DOHH2 (cell line): ENCODE results near the gene ZNF22.

Experiments
- H3F3A ChIP-seq: fragments of 200-600 bp; sonication (generic), shearing (Covaris generic); 2 replicates; pipeline ENCODE4 v1.6.0; 2016; ENCODE audit warnings: antibody characterized with exemption, mild to moderate bottlenecking; ENCODE audit not compliant: control insufficient read depth, insufficient read depth
- H3K27ac ChIP-seq: fragments of 200-600 bp; sonication (generic); 2 replicates; pipeline ENCODE4 v1.5.1; 2014; ENCODE audit warnings: low read depth, mild to moderate bottlenecking, low read length, moderate library complexity
- H3K27me3 ChIP-seq: fragments of 200-600 bp; sonication (generic); 2 replicates; pipeline ENCODE4 v1.6.1; 2014; ENCODE audit warnings: mild to moderate bottlenecking, low read length, mixed read lengths; ENCODE audit not compliant: control insufficient read depth
- H3K36me3 ChIP-seq: fragments of 200-600 bp; sonication (generic); 2 replicates; pipeline ENCODE4 v1.6.1; 2014; ENCODE audit warnings: mild to moderate bottlenecking, low read length, moderate library complexity, mixed read lengths; ENCODE audit not compliant: control insufficient read depth
- H3K4me1 ChIP-seq: fragments of 200-600 bp; sonication (generic); 2 replicates; pipeline ENCODE4 v1.6.1; 2014; ENCODE audit warnings: mild to moderate bottlenecking, low read length, mixed read lengths; ENCODE audit not compliant: control insufficient read depth
- H3K4me2 ChIP-seq: fragments of 200-600 bp; sonication (generic); 2 replicates; pipeline ENCODE4 v1.6.0; 2014; ENCODE audit warnings: mild to moderate bottlenecking, low read length, moderate library complexity
- H3K4me3 ChIP-seq: fragments of 200-600 bp; sonication (generic); 2 replicates; pipeline ENCODE4 v1.5.1; 2014; ENCODE audit warnings: mild to moderate bottlenecking, low read length, mixed read lengths
- H3K79me2 ChIP-seq: fragments of 200-600 bp; sonication (generic); 2 replicates; pipeline ENCODE4 v1.6.1; 2014; ENCODE audit warnings: mild to moderate bottlenecking, low read length, mixed read lengths; ENCODE audit not compliant: control insufficient read depth
- H3K9me2 ChIP-seq: fragments of 200-600 bp; sonication (generic); replicated peaks from 2 replicates; pipeline ENCODE4 v1.6.1; 2014; ENCODE audit warnings: mild to moderate bottlenecking, low read length, mixed read lengths; ENCODE audit not compliant: control insufficient read depth
- H3K9me3 ChIP-seq: fragments of 200-600 bp; sonication (generic); 2 replicates; pipeline ENCODE4 v1.6.1; 2014; ENCODE audit warnings: antibody characterized with exemption, low read length, mixed read lengths; ENCODE audit not compliant: control insufficient read depth, insufficient read depth
- H4K20me1 ChIP-seq: fragments of 200-600 bp; sonication (generic); 2 replicates; pipeline ENCODE4 v1.6.0; 2014; ENCODE audit warnings: low read depth, mild to moderate bottlenecking, antibody characterized with exemption, low read length, moderate library complexity; ENCODE audit not compliant: control insufficient read depth, insufficient read depth
- EZH2phosphoT487 ChIP-seq: fragments of 200-600 bp; sonication (generic); IDR thresholded peaks from 2 replicates; pipeline ENCODE4 v1.6.1; 2017; ENCODE audit warnings: borderline replicate concordance, mild to moderate bottlenecking, antibody characterized with exemption, low read length, moderate library complexity, mixed read lengths
- TF ChIP-seq, protein P1 (sequence below): fragments of 200-600 bp; sonication (generic); IDR thresholded peaks from one replicate; pipeline ENCODE4 v1.5.1; 2014; ENCODE audit warnings: antibody characterized with exemption, mild to moderate bottlenecking, low read depth, low read length; ENCODE audit not compliant: poor library complexity, severe bottlenecking

Gene ZNF22

DNA sequence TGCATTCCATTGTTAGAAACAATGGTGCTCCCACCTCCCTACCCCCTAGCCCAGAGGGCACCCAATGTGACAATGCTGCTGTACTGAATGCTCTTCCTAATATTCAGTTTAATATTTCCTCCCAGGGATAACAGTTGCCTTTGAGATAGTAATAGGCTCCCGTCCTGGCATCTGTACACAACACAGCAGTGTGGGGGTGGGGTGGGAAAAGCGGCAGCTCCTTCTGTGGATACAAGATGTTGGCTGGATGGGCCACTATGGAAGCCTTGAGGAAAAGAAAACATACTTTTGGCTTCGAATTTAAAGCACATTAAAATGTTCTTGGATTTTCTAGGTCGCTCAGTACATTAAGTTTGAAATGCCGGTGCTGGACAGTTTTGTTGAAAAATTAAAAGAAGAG, 9.2 kb upstream of the ZNF22 start:
- Histone ChIP-seq H3K4me2 (no peak overlapping the region), H3K79me2 (no peaks in the 10 kb centered on the region), H3K9me3 (no peaks in the 10 kb centered on the region), H3K9me2 (no peaks in the 10 kb centered on the region), H3K27me3 (peaks cover 2% of the 10 kb centered on the region), H3K27ac (no peak overlapping the region), H3F3A (no peaks in the 10 kb centered on the region), H4K20me1 (no peaks in the 10 kb centered on the region), H3K36me3 (no peaks in the 10 kb centered on the region), H3K4me3 (no peak overlapping the region), H3K4me1 (peaks cover 5% of the 10 kb centered on the region; the same call in 1 of the 2 replicates)
- TF ChIP-seq EZH2phosphoT487, result no peak
- TF ChIP-seq, protein P1, sequence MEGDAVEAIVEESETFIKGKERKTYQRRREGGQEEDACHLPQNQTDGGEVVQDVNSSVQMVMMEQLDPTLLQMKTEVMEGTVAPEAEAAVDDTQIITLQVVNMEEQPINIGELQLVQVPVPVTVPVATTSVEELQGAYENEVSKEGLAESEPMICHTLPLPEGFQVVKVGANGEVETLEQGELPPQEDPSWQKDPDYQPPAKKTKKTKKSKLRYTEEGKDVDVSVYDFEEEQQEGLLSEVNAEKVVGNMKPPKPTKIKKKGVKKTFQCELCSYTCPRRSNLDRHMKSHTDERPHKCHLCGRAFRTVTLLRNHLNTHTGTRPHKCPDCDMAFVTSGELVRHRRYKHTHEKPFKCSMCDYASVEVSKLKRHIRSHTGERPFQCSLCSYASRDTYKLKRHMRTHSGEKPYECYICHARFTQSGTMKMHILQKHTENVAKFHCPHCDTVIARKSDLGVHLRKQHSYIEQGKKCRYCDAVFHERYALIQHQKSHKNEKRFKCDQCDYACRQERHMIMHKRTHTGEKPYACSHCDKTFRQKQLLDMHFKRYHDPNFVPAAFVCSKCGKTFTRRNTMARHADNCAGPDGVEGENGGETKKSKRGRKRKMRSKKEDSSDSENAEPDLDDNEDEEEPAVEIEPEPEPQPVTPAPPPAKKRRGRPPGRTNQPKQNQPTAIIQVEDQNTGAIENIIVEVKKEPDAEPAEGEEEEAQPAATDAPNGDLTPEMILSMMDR, result no peak

DNA sequence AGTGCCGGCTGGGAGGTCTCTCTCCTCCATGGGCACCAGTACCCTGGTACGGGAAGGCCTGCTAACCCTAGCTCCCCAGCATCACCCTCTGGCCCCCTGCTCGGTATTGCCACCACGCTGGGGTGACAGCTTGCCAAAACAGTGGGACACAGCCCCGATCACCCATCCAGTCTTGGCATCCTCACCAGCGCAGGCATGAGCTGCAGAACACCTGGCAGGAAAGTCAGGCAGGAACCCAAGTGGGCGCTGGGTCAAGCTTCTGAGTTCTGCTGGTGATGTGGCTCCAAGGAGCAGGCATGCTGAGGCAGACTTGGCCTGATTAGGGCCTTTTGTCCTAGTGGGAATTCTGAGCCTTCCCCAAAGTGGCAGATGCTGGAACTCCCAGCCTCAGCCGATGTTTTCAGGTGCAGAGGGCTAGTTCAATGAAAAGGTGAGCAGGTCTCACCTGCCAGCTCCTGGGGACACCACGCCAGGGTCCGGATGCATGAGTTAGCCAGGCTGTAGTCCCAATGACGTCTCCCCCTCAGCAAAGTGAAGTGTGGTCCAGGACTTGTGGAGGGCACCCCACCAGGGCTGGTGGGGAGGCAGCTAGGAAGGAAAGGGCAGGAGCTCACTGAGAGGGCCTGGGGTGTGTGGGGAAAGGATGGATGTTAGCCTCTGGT, 8.5 kb upstream of the ZNF22 start:
- Histone ChIP-seq H4K20me1 (no peaks in the 10 kb centered on the region), H3K36me3 (no peaks in the 10 kb centered on the region), H3K9me2 (no peaks in the 10 kb centered on the region), H3F3A (no peaks in the 10 kb centered on the region), H3K4me1 (peaks cover 6% of the 10 kb centered on the region; the same call in 1 of the 2 replicates), H3K9me3 (no peaks in the 10 kb centered on the region), H3K4me2 (no peak overlapping the region), H3K27ac (no peak overlapping the region), H3K27me3 (no peaks in the 10 kb centered on the region), H3K4me3 (no peak overlapping the region), H3K79me2 (no peaks in the 10 kb centered on the region)
- TF ChIP-seq, protein P1, result no peak
- TF ChIP-seq EZH2phosphoT487, result no peak

DNA sequence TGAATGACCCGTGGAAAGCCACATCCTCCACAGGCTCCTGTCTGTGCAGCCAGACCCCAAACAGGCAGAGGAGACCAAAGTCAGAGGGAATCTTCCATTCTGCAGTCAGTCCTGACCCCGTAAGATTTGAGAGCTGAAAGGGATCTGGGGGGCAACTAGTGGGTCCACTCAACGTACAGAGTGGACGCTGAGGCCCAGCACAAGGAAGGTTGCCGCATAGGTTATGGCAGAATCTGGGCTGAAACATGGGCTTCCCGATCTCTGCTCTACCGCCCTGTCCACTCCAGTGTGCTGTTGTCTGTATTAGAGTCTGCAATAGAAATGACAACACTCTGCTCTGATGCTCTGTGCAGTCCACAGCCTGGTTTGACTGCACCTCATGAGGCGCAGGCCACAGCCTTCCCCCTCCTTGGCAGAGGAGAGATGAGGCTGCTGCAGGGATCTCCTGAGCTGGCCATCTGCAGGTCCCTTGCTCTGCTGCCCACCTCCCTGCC, 7.9 kb upstream of the ZNF22 start:
- no peaks in the 10 kb centered on the region for H3K9me2 ChIP-seq
- no peaks in the 10 kb centered on the region for H3K79me2 ChIP-seq
- no peaks in the 10 kb centered on the region for H3K27me3 ChIP-seq
- no peaks in the 10 kb centered on the region for H3F3A ChIP-seq
- H3K4me1 ChIP-seq, result peaks cover 6% of the 10 kb centered on the region; the same call in 1 of the 2 replicates
- no peaks in the 10 kb centered on the region for H4K20me1 ChIP-seq
- H3K9me3 ChIP-seq, result no peaks in the 10 kb centered on the region
- H3K4me3 ChIP-seq, result no peak overlapping the region
- H3K4me2 ChIP-seq, result no peak overlapping the region
- H3K27ac ChIP-seq, result no peak overlapping the region
- no peaks in the 10 kb centered on the region for H3K36me3 ChIP-seq
- TF ChIP-seq EZH2phosphoT487, result no peak
- TF ChIP-seq, protein P1, result no peak
